GM19468 (cell line): ENCODE measurements around the gene SMARCD2.
"Not testable (repeated sequence)": the region's sequence is repeated elsewhere in the genome, so short reads cannot be mapped to it uniquely, and the experiment has no call there.

Experiments
- ATAC-seq: cut with Tn5 transposase; IDR thresholded peaks from one replicate; pipeline ENCODE4 v1.9.1; 2021; ENCODE audit warnings: mild to moderate bottlenecking, moderate library complexity, moderate number of reproducible peaks; ENCODE audit not compliant: unreplicated experiment; ENCODE audit errors: extremely low read depth

The SMARCD2 gene

GRCh38 chr17:63842540-63843386, at the start of gene SMARCD2:
Gene SMARCD2, minus strand, starts transcription at chr17:63842685. Its CDS starts 11 bp downstream, at chr17:63842674.
- ATAC-seq: peak; percentile 65

- ATAC-seq: not testable (repeated sequence)
Measured at GRCh38 chr17:63889026-63889848, 46.8 kb upstream of the SMARCD2 start.

- not testable (repeated sequence) for ATAC-seq
Measured at GRCh38 chr17:63885119-63885518, 42.6 kb upstream of the SMARCD2 start.

- not testable (repeated sequence) for ATAC-seq
Measured at GRCh38 chr17:63882626-63883126, 40.2 kb upstream of the SMARCD2 start.

- no peak for ATAC-seq
Measured at GRCh38 chr17:63881935-63882601, 39.6 kb upstream of the SMARCD2 start, which contains the start of gene GH2. Gene GH2, minus strand, starts transcription at chr17:63881944. Its CDS starts 143 bp downstream, at chr17:63881801.

GRCh38 chr17:63881337-63881736, 38.9 kb upstream of the SMARCD2 start:
- ATAC-seq: not testable (repeated sequence)

GRCh38 chr17:63880706-63881105, 38.2 kb upstream of the SMARCD2 start:
- ATAC-seq: no peak

GRCh38 chr17:63878413-63878812, 35.9 kb upstream of the SMARCD2 start:
- not testable (repeated sequence) for ATAC-seq

GRCh38 chr17:63874693-63875092, 32.2 kb upstream of the SMARCD2 start:
- ATAC-seq: not testable (repeated sequence)

GRCh38 chr17:63874061-63874626, 31.7 kb upstream of the SMARCD2 start:
- not testable (repeated sequence) for ATAC-seq

GRCh38 chr17:63873577-63873976, 31.1 kb upstream of the SMARCD2 start, which contains the start of gene CSH2:
Gene CSH2, minus strand, starts transcription at chr17:63873677. Its CDS starts 63 bp downstream, at chr17:63873614.
- ATAC-seq: not testable (repeated sequence)

GRCh38 chr17:63871646-63872365, 29.3 kb upstream of the SMARCD2 start:
- not testable (repeated sequence) for ATAC-seq

GRCh38 chr17:63870292-63870665, 27.8 kb upstream of the SMARCD2 start:
- ATAC-seq: not testable (repeated sequence)

GRCh38 chr17:63869491-63870291, 27.2 kb upstream of the SMARCD2 start:
- ATAC-seq: not testable (repeated sequence)

- not testable (repeated sequence) for ATAC-seq
Measured at GRCh38 chr17:63866625-63867024, 24.1 kb upstream of the SMARCD2 start.

- no peak for ATAC-seq
Measured at GRCh38 chr17:63859257-63859656, 16.8 kb upstream of the SMARCD2 start.

GRCh38 chr17:63856425-63856824, 13.9 kb upstream of the SMARCD2 start:
- ATAC-seq: not testable (repeated sequence)

GRCh38 chr17:63855185-63855584, 12.7 kb upstream of the SMARCD2 start:
- ATAC-seq: no peak
